Neural progenitor cell (in vitro differentiated cells): ENCODE data around the gene CFAP299. TPM values are rescaled to one million over a fixed set of nuclear protein-coding genes. Genes with fewer than 3 reads are reported as not detected.

Experiments used
- DNase-seq: peaks from one replicate; pipeline ENCODE4 v3.0.0-alpha.2; 2016; ENCODE audit warnings: low spot score
- H2AFZ ChIP-seq: fragments of 200-600 bp; sonication (generic); replicated peaks from 2 replicates; pipeline ENCODE4 v1.6.1; 2016; ENCODE audit warnings: antibody characterized with exemption
- H3F3A ChIP-seq: fragments of 200-600 bp; sonication (generic); 2 replicates; pipeline ENCODE4 v1.6.1; 2016; ENCODE audit warnings: antibody characterized with exemption, low read depth
- H3K27ac ChIP-seq: fragments of 200-600 bp; sonication (generic); 2 replicates; pipeline ENCODE4 v1.5.1; 2016; ENCODE audit warnings: mild to moderate bottlenecking
- H3K27me3 ChIP-seq: fragments of 200-600 bp; sonication (generic); 2 replicates; pipeline ENCODE4 v1.6.1; 2016; ENCODE audit warnings: mild to moderate bottlenecking, moderate library complexity
- H3K36me3 ChIP-seq: fragments of 200-600 bp; sonication (generic); 2 replicates; pipeline ENCODE4 v1.5.1; 2016
- H3K4me1 ChIP-seq: fragments of 200-600 bp; sonication (generic); 2 replicates; pipeline ENCODE4 v1.6.1; 2016; ENCODE audit warnings: mixed run types
- H3K4me2 ChIP-seq: fragments of 200-600 bp; sonication (generic); 2 replicates; pipeline ENCODE4 v1.6.1; 2016
- H3K4me3 ChIP-seq: fragments of 200-600 bp; sonication (generic); 2 replicates; pipeline ENCODE4 v1.5.1; 2016
- H3K79me2 ChIP-seq: fragments of 200-600 bp; sonication (generic); 2 replicates; pipeline ENCODE4 v1.6.1; 2016; ENCODE audit warnings: low read depth
- H3K9ac ChIP-seq: fragments of 200-600 bp; sonication (generic); 2 replicates; pipeline ENCODE4 v1.6.1; 2016
- H3K9me3 ChIP-seq: fragments of 200-600 bp; sonication (generic); 2 replicates; pipeline ENCODE4 v1.5.1; 2016; ENCODE audit warnings: low read depth
- H4K20me1 ChIP-seq: fragments of 200-600 bp; sonication (generic); 2 replicates; pipeline ENCODE4 v1.6.1; 2016; ENCODE audit warnings: low read depth
- H3K27ac Mint-ChIP-seq: 3 replicates; pipeline ENCODE4 v1.8.0; 2021; ENCODE audit warnings: mixed read lengths
- H3K27me3 Mint-ChIP-seq: 2 replicates; pipeline ENCODE4 v1.8.0; 2022; ENCODE audit warnings: low read depth, mild to moderate bottlenecking, inconsistent platforms, moderate library complexity, mixed read lengths; ENCODE audit not compliant: insufficient read depth
- H3K36me3 Mint-ChIP-seq: 3 replicates; pipeline ENCODE4 v1.8.0; 2021; ENCODE audit warnings: mixed read lengths
- H3K4me1 Mint-ChIP-seq: 3 replicates; pipeline ENCODE4 v1.8.0; 2021; ENCODE audit warnings: mixed read lengths
- H3K4me3 Mint-ChIP-seq: 3 replicates; pipeline ENCODE4 v1.8.0; 2021; ENCODE audit warnings: mild to moderate bottlenecking, moderate library complexity, mixed read lengths
- H3K9me3 Mint-ChIP-seq: 3 replicates; pipeline ENCODE4 v1.8.0; 2020; ENCODE audit warnings: mixed read lengths
- EZH2 ChIP-seq: fragments of 200-600 bp; sonication (generic); IDR thresholded peaks from 2 replicates; pipeline ENCODE4 v1.6.1; 2017; ENCODE audit warnings: antibody characterized with exemption, mild to moderate bottlenecking, moderate library complexity
- EZH2phosphoT487 ChIP-seq: fragments of 200-600 bp; sonication (generic); IDR thresholded peaks from 2 replicates; pipeline ENCODE4 v1.6.1; 2017; ENCODE audit warnings: antibody characterized with exemption
- total RNA-seq: library from RNA; depleted of rRNA; stranded (reverse); fragments of >200 nt; gene quantifications from 2 replicates; pipeline ENCODE4 v1.2.3, GENCODE V29; 2015; ENCODE audit warnings: low replicate concordance
- TF ChIP-seq, protein P1 (sequence below): fragments of 200-600 bp; sonication (generic); IDR thresholded peaks from 2 replicates; pipeline ENCODE4 v1.5.1; 2017; ENCODE audit warnings: antibody characterized with exemption, mild to moderate bottlenecking

CFAP299 gene
- total RNA-seq, 1 donor from 2014 or later, result not detected

DNA sequence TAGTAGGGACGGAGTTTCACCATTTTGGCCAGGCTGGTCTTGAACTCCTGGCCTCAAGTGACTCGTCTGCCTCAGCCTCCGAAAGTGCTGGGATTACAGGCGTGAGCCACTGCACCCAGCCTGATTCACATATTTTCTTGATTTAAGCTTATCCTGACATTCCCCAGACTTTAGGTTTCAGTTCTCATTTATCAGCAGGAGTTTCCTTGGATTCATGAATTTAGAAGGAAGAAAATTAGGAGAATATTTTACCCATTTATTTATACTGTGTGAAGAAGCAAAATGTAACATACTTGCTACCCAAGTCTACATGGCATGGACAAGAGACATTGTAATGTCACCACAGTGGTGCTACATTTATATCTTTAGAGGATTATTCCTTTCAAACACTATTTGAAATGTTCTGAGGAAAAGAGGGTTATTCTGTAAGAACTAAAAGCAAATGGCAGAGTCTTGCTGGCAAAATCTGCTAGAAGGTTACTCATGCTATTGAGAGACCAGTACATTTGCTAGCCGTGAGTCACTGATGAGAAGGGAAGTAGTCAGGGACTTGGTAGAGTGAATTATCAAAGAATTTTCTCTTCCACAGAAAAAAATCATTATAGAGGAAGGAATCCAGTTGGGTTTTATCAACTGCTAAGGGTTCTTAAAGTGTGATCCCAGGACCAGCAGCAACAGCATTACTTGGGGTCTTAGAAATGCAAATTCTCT is 26.1 kb upstream of the CFAP299 start:
- DNase-seq, result no peak
- TF ChIP-seq, protein P1, sequence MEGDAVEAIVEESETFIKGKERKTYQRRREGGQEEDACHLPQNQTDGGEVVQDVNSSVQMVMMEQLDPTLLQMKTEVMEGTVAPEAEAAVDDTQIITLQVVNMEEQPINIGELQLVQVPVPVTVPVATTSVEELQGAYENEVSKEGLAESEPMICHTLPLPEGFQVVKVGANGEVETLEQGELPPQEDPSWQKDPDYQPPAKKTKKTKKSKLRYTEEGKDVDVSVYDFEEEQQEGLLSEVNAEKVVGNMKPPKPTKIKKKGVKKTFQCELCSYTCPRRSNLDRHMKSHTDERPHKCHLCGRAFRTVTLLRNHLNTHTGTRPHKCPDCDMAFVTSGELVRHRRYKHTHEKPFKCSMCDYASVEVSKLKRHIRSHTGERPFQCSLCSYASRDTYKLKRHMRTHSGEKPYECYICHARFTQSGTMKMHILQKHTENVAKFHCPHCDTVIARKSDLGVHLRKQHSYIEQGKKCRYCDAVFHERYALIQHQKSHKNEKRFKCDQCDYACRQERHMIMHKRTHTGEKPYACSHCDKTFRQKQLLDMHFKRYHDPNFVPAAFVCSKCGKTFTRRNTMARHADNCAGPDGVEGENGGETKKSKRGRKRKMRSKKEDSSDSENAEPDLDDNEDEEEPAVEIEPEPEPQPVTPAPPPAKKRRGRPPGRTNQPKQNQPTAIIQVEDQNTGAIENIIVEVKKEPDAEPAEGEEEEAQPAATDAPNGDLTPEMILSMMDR, result no peak
- no peak for TF ChIP-seq EZH2
- no peak for TF ChIP-seq EZH2phosphoT487
- H3K4me1 Mint-ChIP-seq, result peaks cover 3% of the 10 kb centered on the region
- no peak overlapping the region for H3K9ac ChIP-seq
- peaks cover 13% of the 10 kb centered on the region for H3K4me1 ChIP-seq
- no peaks in the 10 kb centered on the region for H3F3A ChIP-seq
- no peaks in the 10 kb centered on the region for H3K36me3 Mint-ChIP-seq
- H3K9me3 ChIP-seq, result no peaks in the 10 kb centered on the region
- H3K9me3 Mint-ChIP-seq, result no peaks in the 10 kb centered on the region
- no peak overlapping the region for H3K4me3 Mint-ChIP-seq
- no peaks in the 10 kb centered on the region for H3K79me2 ChIP-seq
- H3K36me3 ChIP-seq, result no peaks in the 10 kb centered on the region
- no peak overlapping the region for H3K4me3 ChIP-seq
- peaks cover 2% of the 10 kb centered on the region for H3K27me3 Mint-ChIP-seq
- no peak overlapping the region for H3K4me2 ChIP-seq
- peaks cover 6% of the 10 kb centered on the region for H3K27me3 ChIP-seq
- no peak overlapping the region for H3K27ac ChIP-seq
- no peaks in the 10 kb centered on the region for H4K20me1 ChIP-seq
- H3K27ac Mint-ChIP-seq, result no peak overlapping the region
- no peak overlapping the region for H2AFZ ChIP-seq

DNA sequence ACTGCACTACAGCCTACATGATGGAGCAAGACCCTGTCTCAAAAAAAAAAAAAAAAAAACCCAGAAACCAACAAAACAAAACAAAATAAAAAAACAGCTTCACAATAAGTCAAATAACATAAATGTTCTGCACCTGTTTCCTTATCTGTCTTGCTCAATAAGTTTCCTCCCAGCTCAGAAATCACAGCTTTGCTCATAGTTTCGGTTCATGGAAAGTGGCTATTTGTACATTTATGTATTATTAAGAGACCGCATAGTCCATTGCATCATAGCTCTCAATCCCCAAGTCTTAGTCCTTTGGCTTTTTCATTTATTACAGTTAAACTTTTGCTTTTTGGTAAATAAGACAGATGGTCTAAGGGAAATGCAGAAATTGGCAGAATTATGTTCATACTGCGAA is 24.4 kb upstream of the CFAP299 start:
- H3K4me3 ChIP-seq, result no peak overlapping the region
- peaks cover 13% of the 10 kb centered on the region for H3K4me1 ChIP-seq
- H3K27ac ChIP-seq, result no peak overlapping the region
- H3K9ac ChIP-seq, result no peak overlapping the region
- H3K9me3 ChIP-seq, result no peaks in the 10 kb centered on the region
- H3K27me3 ChIP-seq, result peaks cover 12% of the 10 kb centered on the region
- H3K4me1 Mint-ChIP-seq, result peaks cover 3% of the 10 kb centered on the region
- no peak overlapping the region for H3K4me3 Mint-ChIP-seq
- no peak overlapping the region for H2AFZ ChIP-seq
- H3K27ac Mint-ChIP-seq, result no peak overlapping the region
- no peaks in the 10 kb centered on the region for H4K20me1 ChIP-seq
- no peak for TF ChIP-seq EZH2phosphoT487
- TF ChIP-seq, protein P1, result no peak
- TF ChIP-seq EZH2, result no peak
- H3F3A ChIP-seq, result no peaks in the 10 kb centered on the region
- DNase-seq, result no peak
- H3K79me2 ChIP-seq, result no peaks in the 10 kb centered on the region
- no peak overlapping the region for H3K4me2 ChIP-seq
- H3K9me3 Mint-ChIP-seq, result no peaks in the 10 kb centered on the region
- no peaks in the 10 kb centered on the region for H3K36me3 ChIP-seq
- peaks cover 2% of the 10 kb centered on the region for H3K27me3 Mint-ChIP-seq
- no peaks in the 10 kb centered on the region for H3K36me3 Mint-ChIP-seq

DNA sequence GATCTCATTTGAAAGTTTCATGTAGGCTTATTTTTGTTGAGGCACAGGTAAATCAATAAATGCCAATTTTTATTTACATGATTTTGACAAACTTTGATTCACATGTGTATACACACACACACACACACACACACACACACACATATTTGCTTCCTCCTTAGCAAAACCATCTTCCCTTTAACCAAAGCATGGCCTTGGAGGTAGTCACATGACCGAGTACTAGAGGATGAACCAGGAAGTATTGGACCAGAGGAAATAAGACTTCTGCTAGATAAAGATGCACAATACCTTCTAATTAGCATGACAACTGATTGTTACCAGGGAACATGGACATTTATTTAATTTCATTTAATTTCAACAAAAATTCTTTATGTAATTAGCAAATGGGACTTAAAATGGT is 23.4 kb upstream of the CFAP299 start:
- no peak overlapping the region for H2AFZ ChIP-seq
- DNase-seq, result no peak
- Mint-ChIP-seq H3K36me3 (no peaks in the 10 kb centered on the region), H3K4me1 (peaks cover 3% of the 10 kb centered on the region), H3K27me3 (peaks cover 2% of the 10 kb centered on the region), H3K4me3 (no peak overlapping the region), H3K27ac (no peak overlapping the region), H3K9me3 (no peaks in the 10 kb centered on the region)
- no peak overlapping the region for H3K27ac ChIP-seq
- H3K79me2 ChIP-seq, result no peaks in the 10 kb centered on the region
- H3K4me2 ChIP-seq, result no peak overlapping the region
- H3K9me3 ChIP-seq, result no peaks in the 10 kb centered on the region
- no peak overlapping the region for H3K4me3 ChIP-seq
- H4K20me1 ChIP-seq, result no peaks in the 10 kb centered on the region
- H3F3A ChIP-seq, result no peaks in the 10 kb centered on the region
- no peaks in the 10 kb centered on the region for H3K36me3 ChIP-seq
- peaks cover 13% of the 10 kb centered on the region for H3K4me1 ChIP-seq
- H3K9ac ChIP-seq, result no peak overlapping the region
- no peak for TF ChIP-seq EZH2
- no peak for TF ChIP-seq EZH2phosphoT487
- TF ChIP-seq, protein P1, result no peak
- H3K27me3 ChIP-seq, result peaks cover 22% of the 10 kb centered on the region
